CD14-positive monocyte (primary cell): ENCODE measurements around the gene ELP1. TPM values are rescaled to one million over a fixed set of nuclear protein-coding genes. Genes with fewer than 3 reads are reported as not detected.

Source experiments
- DNase-seq, 3 donors: peaks; one replicate each; pipeline ENCODE4 v3.0.0-alpha.2; 2011 to 2022
- H2AFZ ChIP-seq: 2 replicates; pipeline ENCODE4 v1.6.0; 2012; ENCODE audit warnings: mild to moderate bottlenecking, low read depth, low read length, inconsistent platforms; ENCODE audit not compliant: insufficient read depth, poor library complexity, severe bottlenecking
- H3K27ac ChIP-seq, 2 donors: 1 replicate in 1 of 2; 2 replicates in 1 of 2; pipeline ENCODE4 v1.5.1; 2012 to 2013; ENCODE audit warnings: low read length in 2 of 2, control low read depth in 1 of 2, inconsistent platforms in 1 of 2, low read depth in 1 of 2, mild to moderate bottlenecking in 1 of 2
- H3K27me3 ChIP-seq, 2 donors: one replicate each; pipeline versions ENCODE4 v1.6.0 to v1.6.1; 2011 to 2013; ENCODE audit warnings: low read length in 2 of 2; ENCODE audit not compliant: control insufficient read depth in 2 of 2, insufficient read depth in 2 of 2
- H3K36me3 ChIP-seq, 2 donors: replicated peaks in 1 of 2; 1 replicate in 1 of 2; 2 replicates in 1 of 2; pipeline versions ENCODE4 v1.5.1 to v1.6.1; 2012 to 2013; ENCODE audit warnings: low read length in 2 of 2, control low read depth in 1 of 2, inconsistent platforms in 1 of 2, mild to moderate bottlenecking in 1 of 2; ENCODE audit not compliant: insufficient read depth in 2 of 2, control insufficient read depth in 1 of 2
- H3K4me1 ChIP-seq, 2 donors: 1 replicate in 1 of 2; 2 replicates in 1 of 2; pipeline versions ENCODE4 v1.5.1 to v1.6.1; 2012 to 2013; ENCODE audit warnings: low read length in 2 of 2, control low read depth in 1 of 2, inconsistent platforms in 1 of 2, mild to moderate bottlenecking in 1 of 2, moderate library complexity in 1 of 2; ENCODE audit not compliant: insufficient read depth in 2 of 2, control insufficient read depth in 1 of 2
- H3K4me2 ChIP-seq: replicated peaks from 2 replicates; pipeline ENCODE3; 2012; ENCODE audit warnings: low read length, moderate library complexity, mild to moderate bottlenecking; ENCODE audit not compliant: poor library complexity, severe bottlenecking; ENCODE audit errors: extremely low read depth
- H3K4me3 ChIP-seq, 3 experiments: fragments of 200-600 bp in 1 of 3; sonication (generic) in 1 of 3; replicated peaks in 1 of 3; 1 replicate in 2 of 3; 2 replicates in 1 of 3; pipeline ENCODE4 v1.5.1; 2011 to 2013; ENCODE audit warnings: low read length in 3 of 3, mild to moderate bottlenecking in 3 of 3, control low read depth in 2 of 3, low read depth in 2 of 3, inconsistent platforms in 1 of 3, moderate library complexity in 1 of 3
- H3K79me2 ChIP-seq: 2 replicates; pipeline ENCODE4 v1.6.0; 2012; ENCODE audit warnings: mild to moderate bottlenecking, control low read depth, inconsistent platforms, low read length, moderate library complexity; ENCODE audit not compliant: insufficient read depth
- H3K9ac ChIP-seq: 2 replicates; pipeline ENCODE4 v1.6.0; 2017; ENCODE audit warnings: low read length, mild to moderate bottlenecking; ENCODE audit not compliant: insufficient read depth, poor library complexity, severe bottlenecking
- H3K9me3 ChIP-seq, 2 donors: replicated peaks in 1 of 2; 1 replicate in 1 of 2; 2 replicates in 1 of 2; pipeline versions ENCODE4 v1.5.1 to v1.6.1; 2012 to 2013; ENCODE audit warnings: low read length in 2 of 2, control low read depth in 1 of 2; ENCODE audit not compliant: control insufficient read depth in 1 of 2, insufficient read depth in 1 of 2
- H4K20me1 ChIP-seq: 2 replicates; pipeline ENCODE4 v1.6.0; 2012; ENCODE audit warnings: mild to moderate bottlenecking, low read length, control low read depth, moderate library complexity; ENCODE audit not compliant: insufficient read depth
- H3K27ac Mint-ChIP-seq, 7 donors: one replicate each; pipeline ENCODE4 v1.8.0; 2020; ENCODE audit warnings: mild to moderate bottlenecking in 7 of 7, mixed read lengths in 7 of 7, moderate library complexity in 6 of 7, inconsistent platforms in 2 of 7
- H3K27me3 Mint-ChIP-seq, 3 donors: one replicate each; pipeline ENCODE4 v1.8.0; 2021 to 2022; ENCODE audit warnings: low read depth in 3 of 3, mild to moderate bottlenecking in 3 of 3, mixed read lengths in 3 of 3, moderate library complexity in 3 of 3, inconsistent platforms in 1 of 3
- H3K36me3 Mint-ChIP-seq, 2 donors: one replicate each; pipeline ENCODE4 v1.8.0; 2020; ENCODE audit warnings: mixed read lengths in 2 of 2, inconsistent platforms in 1 of 2, mild to moderate bottlenecking in 1 of 2
- H3K4me1 Mint-ChIP-seq: one replicate; pipeline ENCODE4 v1.8.0; 2020; ENCODE audit warnings: mild to moderate bottlenecking, mixed read lengths
- H3K4me3 Mint-ChIP-seq, 2 donors: one replicate each; pipeline ENCODE4 v1.8.0; 2020; ENCODE audit warnings: mild to moderate bottlenecking in 2 of 2, mixed read lengths in 2 of 2, moderate library complexity in 1 of 2
- H3K9me3 Mint-ChIP-seq, 7 donors: one replicate each; pipeline ENCODE4 v1.8.0; 2020 to 2022; ENCODE audit warnings: mixed read lengths in 7 of 7, mild to moderate bottlenecking in 6 of 7, moderate library complexity in 6 of 7, inconsistent platforms in 2 of 7
- WGBS: methylation state at CpG from one replicate; pipeline ENCODE4 v1.1.5; 2013; ENCODE audit warnings: missing lambda C conversion rate; ENCODE audit not compliant: insufficient coverage; 5-methylcytosine and 5-hydroxymethylcytosine counted together
- intact Hi-C, 2 donors: fragments of 100-400 bp; cut with micrococcal nuclease; formaldehyde crosslinking; loops; one replicate each; pipeline versions ENCODE4 v1.15.0 to v1.15.1; 2023
- polyA plus RNA-seq, 3 donors: library from polyadenylated mRNA; depleted of rRNA in 1 of 3; unstranded in 2 of 3; stranded (reverse) in 1 of 3; fragments of 300-500 nt in 2 of 3; fragments of >200 nt in 1 of 3; fragmentation: Illumina TruSeq in 2 of 3; gene quantifications; 1 replicate in 2 of 3; 2 replicates in 1 of 3; pipeline ENCODE4 v1.2.3, GENCODE V29; 2012 to 2021
- TF ChIP-seq, protein P1 (sequence below): fragments of 200-600 bp; IDR thresholded peaks from one replicate; pipeline ENCODE4 v1.8.0; 2022; ENCODE audit warnings: antibody characterized with exemption, mild to moderate bottlenecking

The ELP1 gene
- polyA plus RNA-seq, 3 donors, result 7.9 to 12.2 (median 11.1) TPM

DNA sequence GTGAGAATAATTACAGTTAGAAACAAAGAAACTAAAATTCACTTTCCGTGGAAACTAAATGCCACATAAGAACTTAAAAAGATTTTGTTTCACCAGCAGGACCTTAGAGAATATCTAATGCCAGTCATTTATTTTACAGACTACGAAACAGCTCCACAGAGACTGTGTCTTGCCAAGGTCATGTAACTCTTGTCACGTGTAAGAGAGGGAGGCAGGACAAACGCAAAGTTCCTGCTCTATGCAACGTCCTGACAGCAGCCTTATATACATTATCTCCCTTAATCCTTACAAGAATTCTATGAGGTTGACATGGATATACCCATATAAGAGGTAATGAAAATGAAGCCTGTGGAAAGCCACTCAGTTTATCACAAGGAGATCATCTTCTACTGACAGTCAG is 40.0 kb upstream of the ELP1 start:
- Histone ChIP-seq H3K36me3 (no peaks in the 10 kb centered on the region), H3K4me3 (no peak overlapping the region), H3K79me2 (no peaks in the 10 kb centered on the region), H3K4me1 (no peaks in the 10 kb centered on the region), H3K9me3 (peaks cover 0 to 3% of the 10 kb centered on the region in 2 donors), H3K27ac (no peak overlapping the region), H4K20me1 (no peaks in the 10 kb centered on the region), H3K4me2 (no peak overlapping the region), H3K9ac (no peak overlapping the region), H2AFZ (no peak overlapping the region), H3K27me3 (no peaks in the 10 kb centered on the region)
- intact Hi-C loops, result no loop called here
- DNase-seq, result no peak
- no peaks in the 10 kb centered on the region for H3K4me1 Mint-ChIP-seq
- peaks cover 0 to 9% (median 3%) of the 10 kb centered on the region in 7 donors for H3K9me3 Mint-ChIP-seq
- peaks cover 19 to 24% of the 10 kb centered on the region in 2 donors for H3K36me3 Mint-ChIP-seq
- no peaks in the 10 kb centered on the region for H3K27me3 Mint-ChIP-seq
- no peak overlapping the region for H3K4me3 Mint-ChIP-seq
- WGBS, result no CpG with 5 or more reads among the region's 5 CpGs
- no peak overlapping the region for H3K27ac Mint-ChIP-seq
- TF ChIP-seq, protein P1, sequence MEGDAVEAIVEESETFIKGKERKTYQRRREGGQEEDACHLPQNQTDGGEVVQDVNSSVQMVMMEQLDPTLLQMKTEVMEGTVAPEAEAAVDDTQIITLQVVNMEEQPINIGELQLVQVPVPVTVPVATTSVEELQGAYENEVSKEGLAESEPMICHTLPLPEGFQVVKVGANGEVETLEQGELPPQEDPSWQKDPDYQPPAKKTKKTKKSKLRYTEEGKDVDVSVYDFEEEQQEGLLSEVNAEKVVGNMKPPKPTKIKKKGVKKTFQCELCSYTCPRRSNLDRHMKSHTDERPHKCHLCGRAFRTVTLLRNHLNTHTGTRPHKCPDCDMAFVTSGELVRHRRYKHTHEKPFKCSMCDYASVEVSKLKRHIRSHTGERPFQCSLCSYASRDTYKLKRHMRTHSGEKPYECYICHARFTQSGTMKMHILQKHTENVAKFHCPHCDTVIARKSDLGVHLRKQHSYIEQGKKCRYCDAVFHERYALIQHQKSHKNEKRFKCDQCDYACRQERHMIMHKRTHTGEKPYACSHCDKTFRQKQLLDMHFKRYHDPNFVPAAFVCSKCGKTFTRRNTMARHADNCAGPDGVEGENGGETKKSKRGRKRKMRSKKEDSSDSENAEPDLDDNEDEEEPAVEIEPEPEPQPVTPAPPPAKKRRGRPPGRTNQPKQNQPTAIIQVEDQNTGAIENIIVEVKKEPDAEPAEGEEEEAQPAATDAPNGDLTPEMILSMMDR, result no peak

- no peak overlapping the region for H3K4me3 Mint-ChIP-seq
- intact Hi-C loops, result no loop called here
- H3K36me3 Mint-ChIP-seq, result peaks cover 16 to 21% of the 10 kb centered on the region in 2 donors
- H3K4me2 ChIP-seq, result no peak overlapping the region
- no peak overlapping the region for H3K9ac ChIP-seq
- H3K36me3 ChIP-seq, result no peaks in the 10 kb centered on the region
- no peaks in the 10 kb centered on the region for H3K27me3 ChIP-seq
- no peaks in the 10 kb centered on the region for H4K20me1 ChIP-seq
- H2AFZ ChIP-seq, result no peak overlapping the region
- H3K27ac Mint-ChIP-seq, result no peak overlapping the region
- no peaks in the 10 kb centered on the region for H3K27me3 Mint-ChIP-seq
- H3K27ac ChIP-seq, result no peak overlapping the region
- H3K4me1 Mint-ChIP-seq, result no peaks in the 10 kb centered on the region
- no peaks in the 10 kb centered on the region for H3K4me1 ChIP-seq
- peaks cover 0 to 9% (median 3%) of the 10 kb centered on the region in 7 donors for H3K9me3 Mint-ChIP-seq
- H3K79me2 ChIP-seq, result no peaks in the 10 kb centered on the region
- H3K4me3 ChIP-seq, result no peak overlapping the region
- TF ChIP-seq, protein P1, result no peak
- no CpG with 5 or more reads among the region's 2 CpGs for WGBS
- peaks cover 0 to 3% of the 10 kb centered on the region in 2 donors for H3K9me3 ChIP-seq
- DNase-seq, result no peak
Observed at GRCh38 chr9:108972626-108973209, 38.8 kb upstream of the ELP1 start.
